GM23338 (cell line): Measurements from ENCODE around the gene AP2B1. TPM values are rescaled to one million over a fixed set of nuclear protein-coding genes. Genes with fewer than 3 reads are reported as not detected.

Experiments used
- ATAC-seq: fragments of 200-7000 bp; cut with Tn5 transposase; 3 replicates; pipeline ENCODE4 v1.9.1; 2020
- DNase-seq: peaks from one replicate; pipeline ENCODE4 v3.0.0-alpha.2; 2015; ENCODE audit warnings: low spot score
- H2AFZ ChIP-seq: fragments of 200-600 bp; sonication (generic); 2 replicates; pipeline ENCODE4 v1.8.0; 2016; ENCODE audit warnings: antibody characterized with exemption, mild to moderate bottlenecking, moderate library complexity
- H3F3A ChIP-seq: fragments of 200-600 bp; sonication (generic); replicated peaks from 2 replicates; pipeline ENCODE4 v1.8.0; 2017; ENCODE audit warnings: antibody characterized with exemption, mixed run types, low read depth
- H3K27ac ChIP-seq: fragments of 200-600 bp; sonication (generic); 2 replicates; pipeline ENCODE4 v1.6.1; 2016; ENCODE audit warnings: low read depth
- H3K27me3 ChIP-seq: fragments of 200-600 bp; sonication (generic); 2 replicates; pipeline ENCODE4 v1.8.0; 2016; ENCODE audit warnings: mild to moderate bottlenecking, mixed run types, moderate library complexity; ENCODE audit not compliant: insufficient read depth
- H3K36me3 ChIP-seq: fragments of 200-600 bp; sonication (generic); 2 replicates; pipeline ENCODE4 v1.8.0; 2016; ENCODE audit warnings: mild to moderate bottlenecking; ENCODE audit not compliant: insufficient read depth
- H3K4me1 ChIP-seq: fragments of 200-600 bp; sonication (generic); 2 replicates; pipeline ENCODE4 v1.8.0; 2016; ENCODE audit warnings: mild to moderate bottlenecking, moderate library complexity; ENCODE audit not compliant: insufficient read depth
- H3K4me2 ChIP-seq: fragments of 200-600 bp; sonication (generic); 2 replicates; pipeline ENCODE4 v1.7.1; 2017; ENCODE audit warnings: mixed run types
- H3K4me3 ChIP-seq: fragments of 200-600 bp; sonication (generic); 2 replicates; pipeline ENCODE4 v1.6.1; 2016; ENCODE audit warnings: mixed run types
- H3K79me2 ChIP-seq: fragments of 200-600 bp; sonication (generic); replicated peaks from 2 replicates; pipeline ENCODE4 v1.8.0; 2017; ENCODE audit warnings: mild to moderate bottlenecking; ENCODE audit not compliant: insufficient read depth
- H3K9me2 ChIP-seq: fragments of 200-600 bp; sonication (generic); 2 replicates; pipeline ENCODE4 v1.8.0; 2017; ENCODE audit not compliant: insufficient read depth
- H4K20me1 ChIP-seq: fragments of 200-600 bp; sonication (generic); replicated peaks from 2 replicates; pipeline ENCODE4 v1.8.0; 2017; ENCODE audit warnings: mild to moderate bottlenecking; ENCODE audit not compliant: insufficient read depth
- H3K27ac Mint-ChIP-seq: 2 replicates; pipeline ENCODE4 v1.8.0; 2020; ENCODE audit warnings: inconsistent platforms, mild to moderate bottlenecking, moderate library complexity, mixed read lengths
- H3K27me3 Mint-ChIP-seq: 3 replicates; pipeline ENCODE4 v1.8.0; 2022; ENCODE audit warnings: low read depth, mild to moderate bottlenecking, moderate library complexity, mixed read lengths, inconsistent platforms; ENCODE audit not compliant: insufficient read depth, poor library complexity
- H3K36me3 Mint-ChIP-seq: 3 replicates; pipeline ENCODE4 v1.8.0; 2021; ENCODE audit warnings: low read depth, mild to moderate bottlenecking, inconsistent platforms, moderate library complexity, mixed read lengths
- H3K4me1 Mint-ChIP-seq: 3 replicates; pipeline ENCODE4 v1.8.0; 2020; ENCODE audit warnings: mild to moderate bottlenecking, inconsistent platforms, mixed read lengths
- H3K4me3 Mint-ChIP-seq: 3 replicates; pipeline ENCODE4 v1.8.0; 2021; ENCODE audit warnings: moderate library complexity, mild to moderate bottlenecking, inconsistent platforms, mixed read lengths
- H3K9me3 Mint-ChIP-seq: 3 replicates; pipeline ENCODE4 v1.8.0; 2020; ENCODE audit warnings: moderate library complexity, mild to moderate bottlenecking, inconsistent platforms, mixed read lengths
- CREB1 ChIP-seq: fragments of 250-450 bp; sonication (Bioruptor Pico); IDR thresholded peaks from 2 replicates; pipeline ENCODE4 v1.5.0; 2020; ENCODE audit warnings: low read depth, mild to moderate bottlenecking, moderate library complexity
- EZH2 ChIP-seq: fragments of 200-600 bp; sonication (generic); IDR thresholded peaks from one replicate; pipeline ENCODE4 v1.8.0; 2017; ENCODE audit warnings: antibody characterized with exemption, mild to moderate bottlenecking, low read depth; ENCODE audit not compliant: unreplicated experiment
- EZH2phosphoT487 ChIP-seq: fragments of 200-600 bp; sonication (generic); IDR thresholded peaks from one replicate; pipeline ENCODE4 v1.8.1; 2018; ENCODE audit warnings: antibody characterized with exemption; ENCODE audit not compliant: unreplicated experiment
- JUNB ChIP-seq: IDR thresholded peaks from one replicate; pipeline ENCODE4 v1.6.1; 2016; ENCODE audit warnings: antibody characterized with exemption; ENCODE audit not compliant: unreplicated experiment
- POLR2AphosphoS5 ChIP-seq: IDR thresholded peaks from 2 replicates; pipeline ENCODE4 v1.6.1; 2016; ENCODE audit warnings: antibody characterized with exemption, low read depth
- ZNF114 ChIP-seq: fragments of 250-450 bp; sonication (Bioruptor Pico); IDR thresholded peaks from 2 replicates; pipeline ENCODE4 v1.5.0; 2020; ENCODE audit warnings: mild to moderate bottlenecking, moderate library complexity
- ZNF331 ChIP-seq: fragments of 250-450 bp; sonication (Bioruptor Pico); IDR thresholded peaks from 2 replicates; pipeline ENCODE4 v1.5.0; 2020; ENCODE audit warnings: low read depth, mild to moderate bottlenecking, moderate library complexity
- polyA plus RNA-seq: library from polyadenylated mRNA; unstranded; fragments of >200 nt; fragmentation: Nextera tagmentation; extraction: Ambion mirVana; gene quantifications from 2 replicates; pipeline ENCODE4 v1.2.1, GENCODE V29; 2016
- total RNA-seq: library from RNA; depleted of rRNA; stranded (reverse); fragments of >200 nt; shearing (Covaris generic); gene quantifications from 2 replicates; pipeline ENCODE4 v1.2.3, GENCODE V29; 2014
- TF ChIP-seq, protein P1 (sequence below): IDR thresholded peaks from one replicate; pipeline ENCODE4 v1.6.1; 2018; ENCODE audit warnings: antibody characterized with exemption; ENCODE audit not compliant: unreplicated experiment
- TF ChIP-seq, protein P2 (sequence below): IDR thresholded peaks from 2 replicates; pipeline ENCODE4 v1.6.1; 2016; ENCODE audit warnings: antibody characterized with exemption

The AP2B1 gene
- total and polyA plus RNA-seq, 2 experiments from 2014 or later = 89.7 to 144 TPM

DNA sequence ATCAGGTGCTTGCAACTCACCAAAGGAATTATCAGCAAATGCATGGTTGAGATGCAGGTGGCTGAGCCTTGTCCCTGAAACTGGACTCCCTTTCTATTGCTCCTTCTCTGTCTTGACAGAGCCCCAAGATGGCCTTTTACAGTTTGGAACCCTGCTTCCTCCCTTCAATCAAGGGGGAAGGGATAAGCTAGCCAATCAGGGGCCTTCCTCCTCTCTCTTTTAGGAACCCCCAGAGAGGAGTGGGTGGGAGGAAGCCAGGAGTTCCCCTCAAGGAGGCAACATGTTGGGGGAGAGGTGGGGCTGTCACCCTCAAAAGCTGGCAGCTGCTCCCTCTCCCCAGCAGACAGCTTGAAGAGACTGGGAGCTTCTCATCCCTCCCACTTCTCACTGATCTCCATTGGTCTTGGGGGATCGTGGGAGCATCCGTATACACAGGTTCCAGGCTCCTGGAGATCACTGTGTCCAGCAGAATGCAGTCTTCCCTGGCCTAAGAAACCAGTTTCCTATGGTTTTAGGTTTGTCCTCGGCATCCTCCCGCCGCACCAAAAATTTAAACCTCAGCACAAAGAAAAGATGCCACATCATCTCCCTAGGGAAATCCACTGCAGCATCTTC is 151.5 kb downstream of the AP2B1 start:
- ATAC-seq = no peak
- peaks cover 6% of the 10 kb centered on the region; the same call in 1 of the 2 replicates for H3F3A ChIP-seq
- H3K27me3 ChIP-seq = peaks cover 55% of the 10 kb centered on the region
- no peak overlapping the region for H2AFZ ChIP-seq
- peaks cover 30% of the 10 kb centered on the region for H3K27me3 Mint-ChIP-seq
- H3K9me3 Mint-ChIP-seq = peaks cover 12% of the 10 kb centered on the region; the same call in 2 of the 3 replicates
- no peaks in the 10 kb centered on the region for H3K79me2 ChIP-seq
- H3K27ac ChIP-seq = no peak overlapping the region
- no peaks in the 10 kb centered on the region; the same call in 1 of the 2 replicates for H4K20me1 ChIP-seq
- TF ChIP-seq EZH2 = no peak
- no peak for TF ChIP-seq EZH2phosphoT487
- no peak for TF ChIP-seq POLR2AphosphoS5
- TF ChIP-seq, protein P1, sequence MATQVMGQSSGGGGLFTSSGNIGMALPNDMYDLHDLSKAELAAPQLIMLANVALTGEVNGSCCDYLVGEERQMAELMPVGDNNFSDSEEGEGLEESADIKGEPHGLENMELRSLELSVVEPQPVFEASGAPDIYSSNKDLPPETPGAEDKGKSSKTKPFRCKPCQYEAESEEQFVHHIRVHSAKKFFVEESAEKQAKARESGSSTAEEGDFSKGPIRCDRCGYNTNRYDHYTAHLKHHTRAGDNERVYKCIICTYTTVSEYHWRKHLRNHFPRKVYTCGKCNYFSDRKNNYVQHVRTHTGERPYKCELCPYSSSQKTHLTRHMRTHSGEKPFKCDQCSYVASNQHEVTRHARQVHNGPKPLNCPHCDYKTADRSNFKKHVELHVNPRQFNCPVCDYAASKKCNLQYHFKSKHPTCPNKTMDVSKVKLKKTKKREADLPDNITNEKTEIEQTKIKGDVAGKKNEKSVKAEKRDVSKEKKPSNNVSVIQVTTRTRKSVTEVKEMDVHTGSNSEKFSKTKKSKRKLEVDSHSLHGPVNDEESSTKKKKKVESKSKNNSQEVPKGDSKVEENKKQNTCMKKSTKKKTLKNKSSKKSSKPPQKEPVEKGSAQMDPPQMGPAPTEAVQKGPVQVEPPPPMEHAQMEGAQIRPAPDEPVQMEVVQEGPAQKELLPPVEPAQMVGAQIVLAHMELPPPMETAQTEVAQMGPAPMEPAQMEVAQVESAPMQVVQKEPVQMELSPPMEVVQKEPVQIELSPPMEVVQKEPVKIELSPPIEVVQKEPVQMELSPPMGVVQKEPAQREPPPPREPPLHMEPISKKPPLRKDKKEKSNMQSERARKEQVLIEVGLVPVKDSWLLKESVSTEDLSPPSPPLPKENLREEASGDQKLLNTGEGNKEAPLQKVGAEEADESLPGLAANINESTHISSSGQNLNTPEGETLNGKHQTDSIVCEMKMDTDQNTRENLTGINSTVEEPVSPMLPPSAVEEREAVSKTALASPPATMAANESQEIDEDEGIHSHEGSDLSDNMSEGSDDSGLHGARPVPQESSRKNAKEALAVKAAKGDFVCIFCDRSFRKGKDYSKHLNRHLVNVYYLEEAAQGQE = no peak
- no peak for TF ChIP-seq JUNB
- TF ChIP-seq CREB1 (CRISPR knock-in tag) = no peak
- TF ChIP-seq ZNF331 = no peak
- no peak overlapping the region for H3K27ac Mint-ChIP-seq
- H3K9me2 ChIP-seq = peaks cover 6% of the 10 kb centered on the region; the same call in 1 of the 2 replicates
- peaks cover 4% of the 10 kb centered on the region; the same call in 1 of the 2 replicates for H3K4me1 ChIP-seq
- H3K36me3 Mint-ChIP-seq = 0 out of 3 replicates have a peak, but pooled peaks cover 8% of the 10 kb centered on the region
- peaks cover 12% of the 10 kb centered on the region for H3K4me1 Mint-ChIP-seq
- H3K36me3 ChIP-seq = no peaks in the 10 kb centered on the region
- H3K4me3 Mint-ChIP-seq = no peak overlapping the region
- no peak overlapping the region for H3K4me2 ChIP-seq
- no peak overlapping the region for H3K4me3 ChIP-seq
- no peak for DNase-seq

DNA sequence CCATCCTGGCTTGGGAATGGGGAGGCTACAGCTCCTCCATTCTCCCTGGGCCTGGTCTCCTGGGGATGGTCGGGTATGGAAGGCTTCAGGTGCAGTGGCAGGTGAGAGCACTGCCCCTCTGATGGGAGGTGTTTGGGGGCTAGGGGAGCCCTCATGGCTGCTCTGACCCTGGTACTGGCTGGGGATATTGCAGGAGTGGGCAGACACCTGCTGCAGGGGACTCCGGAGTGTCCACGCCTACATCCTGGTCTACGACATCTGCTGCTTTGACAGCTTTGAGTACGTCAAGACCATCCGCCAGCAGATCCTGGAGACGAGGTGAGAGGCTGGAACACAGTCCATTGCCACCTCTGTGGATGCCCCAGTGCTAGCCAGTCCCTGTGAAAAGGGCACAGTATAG is 153.1 kb downstream of the AP2B1 start:
- H4K20me1 ChIP-seq = no peaks in the 10 kb centered on the region; the same call in 1 of the 2 replicates
- peaks cover 12% of the 10 kb centered on the region; the same call in 2 of the 3 replicates for H3K9me3 Mint-ChIP-seq
- H3K27ac Mint-ChIP-seq = no peak overlapping the region
- H2AFZ ChIP-seq = no peak overlapping the region
- no peaks in the 10 kb centered on the region for H3K36me3 ChIP-seq
- H3K79me2 ChIP-seq = no peaks in the 10 kb centered on the region
- H3K4me1 ChIP-seq = peaks cover 4% of the 10 kb centered on the region; the same call in 1 of the 2 replicates
- 0 out of 3 replicates have a peak, but pooled peaks cover 8% of the 10 kb centered on the region for H3K36me3 Mint-ChIP-seq
- DNase-seq = no peak
- H3K9me2 ChIP-seq = peaks cover 6% of the 10 kb centered on the region; the same call in 1 of the 2 replicates
- peaks cover 30% of the 10 kb centered on the region for H3K27me3 Mint-ChIP-seq
- TF ChIP-seq, protein P2, sequence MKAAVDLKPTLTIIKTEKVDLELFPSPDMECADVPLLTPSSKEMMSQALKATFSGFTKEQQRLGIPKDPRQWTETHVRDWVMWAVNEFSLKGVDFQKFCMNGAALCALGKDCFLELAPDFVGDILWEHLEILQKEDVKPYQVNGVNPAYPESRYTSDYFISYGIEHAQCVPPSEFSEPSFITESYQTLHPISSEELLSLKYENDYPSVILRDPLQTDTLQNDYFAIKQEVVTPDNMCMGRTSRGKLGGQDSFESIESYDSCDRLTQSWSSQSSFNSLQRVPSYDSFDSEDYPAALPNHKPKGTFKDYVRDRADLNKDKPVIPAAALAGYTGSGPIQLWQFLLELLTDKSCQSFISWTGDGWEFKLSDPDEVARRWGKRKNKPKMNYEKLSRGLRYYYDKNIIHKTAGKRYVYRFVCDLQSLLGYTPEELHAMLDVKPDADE = no peak
- TF ChIP-seq EZH2 (no peak), EZH2phosphoT487 (no peak), ZNF114 (no peak), CREB1 (CRISPR knock-in tag) (no peak)
- TF ChIP-seq, protein P1 = no peak
- H3K4me1 Mint-ChIP-seq = peaks cover 11% of the 10 kb centered on the region
- H3K4me2 ChIP-seq = no peak overlapping the region
- H3K4me3 Mint-ChIP-seq = no peak overlapping the region
- ATAC-seq = no peak
- H3K27ac ChIP-seq = no peak overlapping the region
- H3F3A ChIP-seq = peaks cover 8% of the 10 kb centered on the region; the same call in 1 of the 2 replicates
- H3K4me3 ChIP-seq = no peak overlapping the region
- H3K27me3 ChIP-seq = peaks cover 57% of the 10 kb centered on the region
